ENCODE data around the gene LPO.
A peak's percentile ranks its signal among the peaks of the same experiment; 100 is the strongest.

LPO gene

DNA sequence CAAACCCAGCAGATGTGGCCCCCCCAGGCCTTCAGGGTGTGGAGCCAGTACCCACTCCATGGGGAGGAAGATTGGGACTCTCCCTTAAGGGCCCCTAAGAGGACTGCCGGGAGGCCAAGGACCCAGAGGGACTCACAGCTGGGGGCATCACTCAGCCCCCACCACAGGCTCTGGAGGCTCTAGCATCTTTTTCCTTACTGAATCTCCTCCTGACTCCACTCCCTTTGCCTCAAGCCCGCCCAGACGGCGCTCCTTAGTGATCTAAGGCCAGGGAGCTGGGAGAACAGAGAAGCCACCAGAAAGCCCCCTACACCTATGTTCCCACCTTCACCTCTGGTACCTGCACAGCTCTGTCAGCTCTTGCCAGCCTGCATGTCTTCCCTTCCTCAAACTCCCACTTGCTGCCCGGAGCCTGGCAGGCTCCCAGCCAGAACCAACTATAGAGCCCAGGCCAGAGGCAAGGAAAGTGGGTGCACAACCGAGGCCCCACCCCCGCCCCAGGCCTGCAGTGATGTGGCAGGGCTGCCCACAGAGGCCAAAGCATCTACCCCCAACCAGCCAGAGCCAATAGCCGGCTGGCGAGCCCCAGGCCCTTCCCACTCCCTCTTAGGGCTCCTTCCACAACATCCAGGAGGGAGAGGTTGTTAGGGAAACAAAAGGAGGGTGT lies 64.7 kb downstream of the LPO start:
- no peak for DNase-seq (ENCODE audit: low read depth in 4 of 4, low spot score in 1 of 4)

DNA sequence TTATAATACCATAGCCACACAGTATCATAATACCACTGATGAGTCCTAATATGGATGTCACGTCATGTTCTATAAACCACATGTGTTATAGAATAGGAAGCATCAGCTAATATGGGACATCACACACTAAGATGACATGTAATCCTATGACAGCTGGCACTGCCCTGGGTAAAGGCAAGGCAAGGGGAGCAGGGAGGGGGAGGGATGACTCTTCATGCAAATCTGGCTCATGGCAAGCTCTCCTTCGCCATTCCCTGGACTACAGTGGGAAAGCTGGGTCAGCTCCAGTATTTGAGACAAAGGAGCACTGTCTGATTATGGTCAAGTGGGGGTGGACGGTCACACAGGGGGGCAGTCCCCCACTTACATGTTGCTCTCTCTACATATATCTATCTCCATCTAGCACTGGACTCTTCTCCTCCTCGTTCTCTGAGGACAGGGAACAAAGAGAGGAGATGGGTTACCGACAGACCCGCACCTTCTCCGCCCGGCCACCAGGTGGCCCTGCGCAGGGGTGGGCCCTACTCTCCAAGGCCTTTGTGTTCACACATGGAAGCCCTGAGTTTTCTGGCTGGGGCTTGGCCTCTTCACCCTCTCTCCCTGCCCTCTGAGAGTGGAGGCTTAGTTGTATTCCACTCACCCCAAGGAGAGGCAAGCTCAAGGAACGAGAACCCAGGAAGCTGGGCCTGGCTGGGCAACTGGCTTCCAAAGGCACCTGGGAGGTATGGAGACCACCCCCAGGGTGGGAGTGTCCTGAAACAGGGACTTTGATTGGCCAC lies 65.8 kb downstream of the LPO start:
- peak in 3 of 4 experiments; percentile 39 to 49 (median 45) for DNase-seq (ENCODE audit: low read depth in 4 of 4, low spot score in 1 of 4)

DNA sequence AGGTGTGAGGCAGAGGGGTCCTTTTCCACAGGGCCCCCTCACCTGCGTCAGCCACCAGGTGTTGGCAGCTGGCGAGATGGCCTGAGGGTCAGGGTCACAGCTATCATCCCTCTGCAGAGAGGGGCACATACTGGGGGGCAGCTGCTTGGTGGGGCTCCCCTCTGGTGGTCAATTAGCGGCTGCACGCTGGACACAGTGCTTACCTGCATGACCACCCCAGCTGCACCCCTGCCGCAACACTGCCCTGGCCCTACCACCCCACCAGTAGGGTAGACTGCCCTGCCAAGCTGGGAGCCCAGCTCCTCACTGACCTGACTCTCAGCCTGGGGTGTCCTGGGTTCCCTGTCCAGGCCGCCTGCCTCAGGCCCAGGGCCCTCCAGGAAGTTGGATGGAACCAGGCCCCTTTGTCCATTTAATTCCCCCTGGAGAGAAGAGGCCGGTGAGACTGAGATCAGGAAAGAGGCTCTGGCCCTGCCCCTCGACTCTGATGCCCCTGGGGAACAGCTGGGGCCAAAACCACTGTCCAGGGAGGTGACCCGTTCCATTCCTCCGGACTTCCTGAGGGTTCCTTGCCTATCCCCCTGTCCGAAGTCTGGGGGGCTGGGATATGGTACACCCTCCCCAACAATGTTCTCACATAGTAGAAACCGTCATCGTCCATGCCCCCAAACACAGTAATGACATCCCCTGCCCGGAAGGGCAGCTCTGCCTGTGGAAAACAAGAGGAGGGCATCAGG lies 66.5 kb downstream of the LPO start:
- no peak for DNase-seq (ENCODE audit: low read depth in 4 of 4, low spot score in 1 of 4)

DNA sequence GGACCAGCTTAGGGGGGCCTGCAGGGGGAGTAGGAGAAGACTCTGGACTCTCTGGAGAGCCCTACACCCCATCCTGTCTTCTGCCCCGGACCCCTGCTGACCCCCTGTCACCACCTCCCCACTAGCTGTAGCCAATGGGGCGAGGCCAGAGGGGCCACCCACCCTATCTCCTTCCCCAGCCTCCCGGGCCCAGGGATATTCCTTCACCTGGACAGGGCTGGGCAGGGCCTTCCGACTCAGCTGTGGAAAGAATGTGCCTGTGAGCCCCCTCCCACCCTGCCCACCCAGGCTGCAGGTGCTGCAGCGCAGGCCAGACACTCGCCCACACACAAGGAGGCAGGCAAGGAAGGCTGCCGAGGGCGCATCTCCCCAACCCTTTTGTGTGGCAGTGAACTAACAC lies 67.2 kb downstream of the LPO start:
- no peak for DNase-seq (ENCODE audit: low read depth in 4 of 4, low spot score in 1 of 4)

DNA sequence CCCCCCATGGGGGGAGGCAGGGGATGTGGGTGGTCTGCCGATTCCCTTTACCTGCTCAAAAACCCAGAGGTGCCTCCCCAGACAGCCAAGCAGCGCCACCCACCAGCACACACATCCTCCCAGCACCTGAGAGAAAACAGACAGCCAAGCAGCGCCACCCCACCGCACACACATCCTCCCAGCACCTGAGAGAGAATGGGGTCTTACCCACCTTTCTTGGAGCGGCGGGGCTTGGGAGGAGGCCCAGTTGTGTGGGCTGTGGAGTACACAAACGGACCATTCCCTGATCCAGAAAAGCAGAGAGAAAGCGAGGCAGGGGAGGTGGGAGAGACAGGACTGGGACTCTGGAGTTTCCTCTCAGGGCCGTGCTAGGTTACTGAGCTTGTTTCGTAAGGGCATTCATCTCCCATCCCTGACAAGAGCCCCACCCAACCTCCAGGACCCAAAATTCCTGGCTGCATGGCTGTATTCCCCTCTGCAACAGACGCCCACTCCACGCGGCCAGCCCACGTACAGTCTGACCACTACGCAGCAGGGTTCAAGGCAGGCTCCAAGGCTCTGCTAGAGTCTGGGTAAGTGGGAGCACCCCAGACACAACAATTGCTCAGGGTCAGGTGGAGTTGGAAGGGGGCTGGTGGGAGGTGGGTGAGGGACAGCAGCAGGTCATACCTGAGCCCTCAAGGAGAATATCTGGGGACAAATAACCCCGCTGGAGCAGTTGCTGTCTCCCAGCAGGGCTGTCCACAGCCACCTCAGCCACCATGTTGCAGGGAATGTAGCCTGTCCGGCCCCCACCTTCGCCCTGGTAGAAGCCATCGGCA lies 68.0 kb downstream of the LPO start:
- no peak for DNase-seq (ENCODE audit: low read depth in 4 of 4, low spot score in 1 of 4)

DNA sequence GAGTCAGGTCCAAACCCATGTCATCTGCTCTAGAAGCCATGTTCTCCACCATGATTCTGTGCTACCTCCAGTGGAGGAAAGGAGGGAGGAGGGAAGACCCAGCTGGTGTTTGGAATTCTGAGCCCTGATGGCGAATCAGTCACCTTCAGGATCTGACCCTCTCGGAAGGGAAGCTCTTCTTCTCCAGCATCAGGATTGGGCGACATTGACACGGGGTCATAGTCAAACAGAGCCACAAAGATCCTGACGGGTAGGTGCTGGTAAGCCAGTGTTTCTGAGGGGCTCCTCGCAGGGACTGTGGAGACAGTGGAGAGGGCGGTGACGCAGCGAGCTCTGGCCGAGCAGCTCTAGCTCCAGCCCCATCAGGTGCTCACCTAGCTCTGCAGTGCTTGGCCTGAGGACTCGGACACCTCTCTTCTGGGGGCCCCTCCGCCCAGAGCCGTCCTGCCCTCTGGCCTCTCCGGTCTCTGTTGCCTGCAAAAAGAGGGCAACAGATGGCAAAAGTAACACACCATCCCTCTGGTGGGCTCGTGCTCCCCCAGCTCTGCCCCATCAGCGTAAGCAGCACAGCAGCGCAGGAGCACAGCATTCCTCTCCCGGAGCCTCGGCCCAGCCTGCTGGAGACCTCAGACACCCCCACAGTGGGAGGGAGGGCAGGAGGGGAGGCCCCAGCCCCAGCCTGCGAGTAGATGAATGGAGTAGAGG lies 69.2 kb downstream of the LPO start:
- no peak for DNase-seq (ENCODE audit: low read depth in 4 of 4, low spot score in 1 of 4)

DNA sequence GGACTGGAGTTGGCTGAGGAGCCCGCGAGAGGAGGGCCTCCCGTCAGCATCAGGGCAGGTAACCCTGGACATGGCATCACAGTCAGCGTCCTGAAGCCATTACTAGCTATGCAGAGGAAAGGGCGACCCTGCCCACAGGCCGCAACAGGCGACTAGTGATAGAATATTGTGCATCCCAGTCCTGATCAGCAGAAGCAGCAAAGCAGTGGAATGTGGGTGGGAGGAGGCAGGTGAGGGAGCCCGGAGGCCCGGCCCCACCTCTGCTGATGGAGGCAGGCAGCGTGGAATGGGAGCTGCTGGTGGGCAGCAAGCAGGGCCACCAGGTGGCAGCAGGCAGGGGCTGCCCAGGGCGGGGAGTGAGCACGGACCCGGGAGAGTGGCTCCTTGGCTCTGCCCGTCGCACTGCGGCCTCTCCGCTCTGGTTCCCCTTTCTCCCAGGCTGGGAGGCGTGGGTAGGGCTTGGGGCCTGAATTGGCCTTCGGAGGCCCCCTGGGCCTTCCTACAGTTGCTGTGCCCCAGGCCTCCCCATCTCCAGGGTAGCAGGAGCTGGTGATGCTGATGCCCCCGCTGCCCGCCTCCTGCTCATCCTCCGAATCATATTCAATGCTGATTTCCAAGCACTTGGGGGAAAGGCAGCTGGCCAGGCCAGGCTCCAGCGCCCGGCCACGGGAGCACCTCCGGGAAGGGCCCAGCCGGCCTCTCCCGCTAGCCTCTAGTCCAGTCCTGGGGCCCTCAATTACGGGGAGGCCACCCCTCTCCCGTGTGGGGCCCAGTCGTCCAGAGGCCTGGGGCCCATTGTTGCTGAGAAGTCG lies 70.0 kb downstream of the LPO start:
- no peak for DNase-seq (ENCODE audit: low read depth in 4 of 4, low spot score in 1 of 4)

DNA sequence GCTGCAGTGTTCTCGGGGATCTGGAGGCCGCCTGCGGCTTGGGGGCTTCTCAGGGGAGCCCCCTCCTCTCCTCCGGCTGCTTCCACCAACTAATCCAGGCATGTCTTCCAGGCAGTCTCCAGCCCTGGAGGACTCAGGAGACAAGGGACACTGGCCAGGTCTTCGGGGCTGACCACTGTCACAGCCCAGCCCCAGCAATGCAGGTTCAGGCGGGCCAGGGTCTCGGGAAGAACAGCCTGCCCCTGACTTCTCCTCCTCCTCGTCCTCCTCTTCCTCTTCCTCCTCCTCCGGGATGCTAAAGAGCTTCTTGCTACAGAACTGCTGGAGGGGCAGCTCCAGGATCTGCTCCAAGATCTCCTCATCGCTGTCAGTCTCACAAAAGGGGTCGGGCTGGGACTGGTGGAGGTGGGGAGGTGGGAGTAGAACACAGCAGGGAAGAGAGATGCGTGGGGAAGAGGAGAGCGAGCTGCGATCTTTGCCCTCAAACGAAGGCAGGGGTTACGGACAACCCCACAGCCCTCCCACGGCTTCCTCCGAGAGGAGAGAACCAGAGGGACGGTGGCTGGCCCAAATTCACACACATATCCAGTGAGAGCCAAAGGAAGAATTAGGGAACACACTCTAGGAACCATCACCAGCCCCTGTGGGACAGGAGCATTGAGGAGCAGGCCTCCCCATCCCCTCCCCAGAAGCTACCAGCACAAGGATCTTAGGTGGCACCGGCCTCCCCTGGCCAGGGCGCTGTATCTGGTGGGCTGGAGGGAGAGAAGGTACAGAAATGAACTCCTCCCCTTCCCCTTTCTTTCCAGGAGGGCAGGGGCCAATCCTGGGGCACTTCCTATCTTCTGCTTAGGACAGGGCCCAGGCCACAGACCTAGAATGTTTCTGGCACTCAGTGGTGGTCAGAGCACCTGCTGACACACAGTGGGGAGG lies 70.9 kb downstream of the LPO start:
- DNase-seq (ENCODE audit: low read depth in 4 of 4, low spot score in 1 of 4), result no peak

DNA sequence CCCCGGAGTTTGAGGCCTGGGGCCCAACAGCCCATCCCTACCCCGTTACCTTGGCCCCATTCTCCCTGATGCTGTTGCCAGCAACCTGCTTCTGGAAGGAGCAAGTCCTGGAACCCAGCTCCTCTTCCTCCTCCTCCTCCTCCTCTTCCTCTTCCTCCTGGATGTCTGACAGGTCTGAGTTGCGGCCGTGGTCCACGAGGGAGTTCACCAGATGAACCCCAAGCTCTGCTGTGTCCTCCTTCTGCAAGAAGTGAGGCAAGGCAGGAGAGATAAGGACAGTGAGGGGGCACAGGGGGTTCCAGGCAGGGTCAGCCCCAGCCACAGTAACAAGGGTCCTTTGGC lies 71.5 kb downstream of the LPO start:
- no peak for DNase-seq (ENCODE audit: low read depth in 4 of 4, low spot score in 1 of 4)

DNA sequence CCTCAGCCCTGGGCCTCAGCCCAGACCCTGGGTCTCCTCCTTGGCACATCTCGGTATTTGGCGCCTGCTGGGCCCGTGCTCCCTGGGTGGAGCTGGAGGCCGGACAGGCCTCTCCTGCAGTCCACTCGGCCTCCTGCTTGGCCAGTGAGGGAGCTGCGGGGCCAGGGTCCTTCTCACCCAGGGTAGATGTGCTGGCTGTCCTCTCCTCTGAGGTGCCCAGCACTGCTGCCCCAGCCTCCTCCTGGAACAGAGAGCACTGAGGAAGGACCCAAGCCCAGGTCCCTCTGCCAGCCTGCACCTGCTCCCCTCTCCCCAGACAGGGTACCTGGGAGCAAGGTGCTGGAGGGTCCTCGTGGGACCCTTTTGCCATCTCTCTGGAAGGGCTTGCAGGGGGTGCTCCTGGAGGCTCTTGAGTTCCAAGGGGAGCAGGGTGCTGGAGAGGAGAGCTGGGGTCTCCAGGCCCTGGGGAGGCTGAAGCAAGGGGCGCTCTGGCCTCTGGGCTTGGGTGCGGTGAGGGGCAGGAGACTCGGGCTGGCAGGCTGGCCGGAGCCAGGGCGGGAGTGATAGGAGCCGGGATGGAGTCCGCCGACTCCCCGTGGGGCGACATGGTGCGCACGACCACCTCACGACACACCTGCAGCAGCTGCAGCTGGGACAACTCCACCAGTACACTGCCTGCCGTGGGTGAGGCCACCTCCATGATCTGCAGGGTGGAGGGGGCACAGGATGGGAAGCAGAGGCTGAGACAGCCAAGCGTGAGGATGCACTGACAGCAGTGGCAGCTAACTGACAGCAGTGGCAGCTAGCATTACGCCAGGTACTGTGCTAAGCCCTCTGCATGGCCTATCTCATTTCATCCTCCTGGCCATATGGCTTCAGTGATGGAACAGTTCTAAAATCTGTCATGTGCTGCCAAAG lies 72.4 kb downstream of the LPO start:
- no peak for DNase-seq (ENCODE audit: low read depth in 4 of 4, low spot score in 1 of 4)

DNA sequence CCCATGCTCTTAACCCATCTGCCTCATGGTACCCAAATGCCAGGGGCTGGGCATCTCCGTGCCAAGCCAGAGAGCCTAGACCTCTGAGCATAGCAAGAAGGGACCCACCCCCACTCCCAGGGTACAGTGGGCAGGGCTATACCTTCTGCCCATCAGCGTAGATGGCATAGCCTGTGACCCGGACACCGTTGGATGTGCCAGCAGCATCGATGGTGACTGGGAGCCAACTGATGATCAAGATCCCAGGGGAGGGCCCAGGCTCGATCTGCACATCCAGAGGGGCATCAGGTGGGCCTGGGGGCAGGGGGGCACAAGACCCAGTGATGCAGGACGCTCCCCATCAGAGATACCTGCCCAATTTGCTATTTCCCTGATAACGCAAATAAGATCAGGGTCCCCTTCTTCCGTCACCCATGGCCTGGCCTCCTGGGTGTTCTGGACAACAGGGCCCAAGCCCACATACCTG lies 73.1 kb downstream of the LPO start:
- DNase-seq (ENCODE audit: low read depth in 4 of 4, low spot score in 1 of 4), result no peak

DNA sequence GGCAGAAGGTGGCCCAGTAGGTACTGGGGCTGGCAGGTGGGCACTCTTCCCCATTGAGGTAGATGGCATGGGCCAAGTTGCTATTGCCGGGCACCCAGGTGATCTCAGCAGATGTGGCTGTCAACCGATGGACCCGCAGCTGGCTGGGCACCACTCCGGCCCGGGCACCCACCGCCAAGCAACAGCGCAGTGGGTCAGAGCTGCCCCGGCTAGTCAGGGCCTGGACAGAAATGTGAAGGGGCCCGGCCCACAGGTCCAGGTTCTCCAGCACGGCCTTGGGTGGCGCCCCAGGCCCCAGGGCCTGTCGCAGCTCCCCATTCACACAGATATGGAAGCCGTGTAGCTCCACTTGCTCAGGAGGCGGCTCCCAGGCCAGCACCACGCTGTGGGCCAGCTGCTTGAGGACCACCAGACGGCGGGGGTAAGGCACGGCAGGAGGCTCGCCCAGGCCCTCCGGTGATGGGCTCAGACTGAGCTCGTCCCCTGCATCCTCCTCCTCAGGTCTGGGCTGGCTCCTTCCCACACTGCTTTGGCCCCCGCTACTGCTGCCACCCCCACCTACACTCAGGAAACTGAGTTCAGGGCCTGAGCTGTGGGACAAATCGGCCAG lies 73.7 kb downstream of the LPO start:
- no peak for DNase-seq (ENCODE audit: low read depth in 4 of 4, low spot score in 1 of 4)

DNA sequence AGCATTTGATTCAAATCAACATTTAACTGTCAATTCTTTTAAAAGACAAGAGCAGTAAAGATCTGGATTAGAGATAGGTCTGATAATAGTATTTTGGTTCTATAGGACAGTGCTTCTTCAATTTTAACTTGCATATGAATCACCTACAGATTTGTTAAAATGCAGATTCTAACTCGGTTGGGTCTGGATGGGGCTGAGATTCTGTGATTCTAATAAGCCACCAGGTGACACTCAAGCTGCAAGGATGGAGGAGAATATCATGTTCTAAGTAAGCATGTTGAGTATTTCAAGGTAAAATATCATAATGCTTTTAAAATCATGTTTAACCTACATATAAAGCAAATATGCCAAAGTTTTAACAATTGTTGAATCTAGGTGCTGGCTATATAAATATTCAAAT lies 74.4 kb downstream of the LPO start:
- DNase-seq (ENCODE audit: low read depth in 4 of 4, low spot score in 1 of 4), result no peak

DNA sequence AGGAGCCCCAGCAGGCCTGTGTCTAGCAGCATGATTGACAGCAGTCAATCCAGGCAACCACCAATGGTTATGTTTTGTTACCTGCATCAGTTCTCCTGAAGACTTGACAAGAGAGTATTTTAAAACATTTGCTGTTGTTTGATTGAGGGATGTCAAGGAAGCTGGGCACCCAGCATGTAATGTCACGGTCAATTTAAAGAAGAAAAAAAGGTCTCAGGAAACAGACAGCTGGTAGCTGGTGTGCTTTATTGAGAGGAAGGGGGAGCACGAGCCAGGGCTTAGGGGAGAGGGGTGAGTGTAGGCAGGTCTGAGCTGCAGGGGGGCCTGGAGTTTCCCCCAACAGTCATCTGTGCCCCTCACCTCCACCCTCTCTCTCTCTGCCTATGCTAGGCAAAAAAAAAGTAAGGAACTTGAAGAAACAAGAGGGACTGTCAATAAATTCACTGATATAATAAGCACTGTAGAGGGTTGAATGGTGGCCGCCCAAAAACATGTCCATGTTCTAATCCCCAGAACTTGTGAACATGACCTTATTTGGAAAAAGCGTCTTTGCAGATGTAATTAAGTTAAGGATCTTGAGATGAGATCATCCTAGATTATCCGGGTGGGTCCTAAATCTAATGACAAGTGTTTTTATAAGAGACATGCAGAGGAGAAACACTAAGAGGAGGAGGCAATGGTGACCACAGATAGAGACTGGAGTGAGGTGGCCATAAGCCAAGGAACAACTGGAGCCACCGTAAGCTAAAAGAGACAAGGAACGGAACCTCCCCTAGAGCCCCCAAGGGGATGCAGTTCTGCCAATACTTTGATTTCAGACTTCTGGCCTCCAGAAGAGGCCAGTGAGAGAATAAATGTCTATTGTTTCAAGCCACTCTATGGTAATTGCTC lies 75.7 kb downstream of the LPO start:
- no peak for DNase-seq (ENCODE audit: low read depth in 4 of 4, low spot score in 1 of 4)

DNA sequence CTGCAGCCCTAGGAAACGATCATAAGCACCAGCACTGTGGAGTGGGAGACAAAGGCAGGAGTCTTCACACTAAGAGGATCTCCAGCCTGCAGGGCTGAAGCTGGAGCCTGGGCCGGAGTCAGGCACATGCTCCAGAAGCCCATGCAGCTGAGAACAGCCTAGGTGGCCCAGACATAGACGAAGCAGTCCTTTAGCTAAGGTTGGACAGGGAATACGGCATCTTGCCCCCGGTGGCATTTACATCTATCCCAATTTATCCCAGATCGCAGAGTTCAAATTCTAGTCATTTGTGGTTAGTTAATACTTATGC lies 76.3 kb downstream of the LPO start:
- DNase-seq (ENCODE audit: low read depth in 4 of 4, low spot score in 1 of 4), result no peak

DNA sequence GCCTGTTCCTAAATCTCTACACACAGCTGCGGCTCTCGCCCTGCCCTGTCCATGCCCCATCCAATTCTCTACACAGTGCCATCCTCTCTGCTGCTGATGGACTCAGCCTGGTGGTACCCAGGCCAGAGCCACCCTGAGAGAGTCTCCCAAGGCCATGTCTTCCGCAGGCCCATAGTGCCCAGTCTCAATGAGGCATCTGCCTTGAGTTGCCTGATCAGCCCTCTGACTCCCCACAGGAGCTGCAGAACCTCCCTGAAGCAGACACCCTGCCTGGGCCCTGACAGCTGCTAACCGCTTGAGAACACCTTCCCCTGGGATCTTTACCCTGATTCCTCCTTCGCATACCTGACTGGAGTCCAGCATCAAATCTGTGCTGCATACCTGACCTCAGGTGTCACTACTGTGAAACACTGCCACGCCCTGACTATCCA lies 76.9 kb downstream of the LPO start:
- DNase-seq (ENCODE audit: low read depth in 4 of 4, low spot score in 1 of 4), result no peak

All from stimulated activated CD4-positive, alpha-beta T cell treated with anti-CD3 and anti-CD28 coated beads, Interleukin-1b, Interleukin-23, amount 100 ng/mL, for 24 hours (primary cell).